Psoas muscle (tissue), 8 donors: ENCODE data around the gene TAP1. TPM values are rescaled to one million over a fixed set of nuclear protein-coding genes. Genes with fewer than 3 reads are reported as not detected.
"Not testable (repeated sequence)": the region's sequence is repeated elsewhere in the genome, so short reads cannot be mapped to it uniquely, and the experiment has no call there.

Experiments
- ATAC-seq, 4 donors: fragments of 200-7000 bp; cut with Tn5 transposase; one replicate each; pipeline ENCODE4 v1.9.1; 2020; ENCODE audit warnings: moderate library complexity in 3 of 4, mild to moderate bottlenecking in 2 of 4
- DNase-seq, 2 donors: peaks; one replicate each; pipeline ENCODE4 v3.0.0-alpha.2; 2020
- H3K27ac ChIP-seq: fragments of 200-600 bp; one replicate; pipeline ENCODE4 v1.8.0; 2022
- H3K27me3 ChIP-seq, 3 donors: fragments of 200-600 bp in 1 of 3; one replicate each; pipeline versions ENCODE4 v1.6.1 to v1.8.0; 2013 to 2022; ENCODE audit warnings: low read length in 2 of 3, mild to moderate bottlenecking in 2 of 3, moderate library complexity in 1 of 3; ENCODE audit not compliant: insufficient read depth in 3 of 3
- H3K36me3 ChIP-seq, 2 donors: fragments of 200-600 bp in 1 of 2; one replicate each; pipeline versions ENCODE4 v1.6.1 to v1.8.0; 2013 to 2022; ENCODE audit warnings: low read depth in 1 of 2, mild to moderate bottlenecking in 1 of 2, moderate library complexity in 1 of 2; ENCODE audit not compliant: insufficient read depth in 1 of 2
- H3K4me1 ChIP-seq: fragments of 200-600 bp; one replicate; pipeline ENCODE4 v1.8.0; 2022
- H3K4me3 ChIP-seq: fragments of 200-600 bp; one replicate; pipeline ENCODE4 v1.8.0; 2022; ENCODE audit warnings: mild to moderate bottlenecking
- H3K9me3 ChIP-seq: fragments of 200-600 bp; one replicate; pipeline ENCODE4 v1.8.0; 2022
- CTCF ChIP-seq: fragments of 200-600 bp; IDR thresholded peaks from one replicate; pipeline ENCODE4 v1.8.0; 2022; ENCODE audit warnings: antibody characterized with exemption
- WGBS, 3 donors: extraction: QIAGEN DNeasy Blood & Tissue Kit; methylation state at CpG; one replicate each; pipeline versions ENCODE4 v1.1.6 to v1.1.7; 2013; 5-methylcytosine and 5-hydroxymethylcytosine counted together
- intact Hi-C, 2 donors: fragments of 100-400 bp; cut with DNase I; formaldehyde crosslinking; loops; one replicate each; pipeline versions ENCODE4 v1.11.0 to v1.14.2; 2022
- polyA plus RNA-seq, 3 donors: library from polyadenylated mRNA; stranded (reverse); fragments of 200-250 nt; gene quantifications; one replicate each; pipeline ENCODE4 v1.2.3, GENCODE V29; 2013
- total RNA-seq, 4 donors: library from RNA; stranded (reverse); fragmentation: NEBNext Ultra II Directional in 2 of 4; extraction: Animal tissue kit (Norgen Biotek cat#: 25700) in 2 of 4; gene quantifications; one replicate each; pipeline versions ENCODE4 v1.2.1 to v1.2.4, GENCODE V29; 2021 to 2023
- donor health status: healthy with polysubstance abuse.
- donor health status: DM: no; HTN: no; CAD: no; lungs with moderate emphysema.
- donor health status: Bipolar disorder and iron deficiency.
- donor health status: healthy.
- donor health status: DM: yes; HTN: yes; CAD: no.
- donor health status: DM: no; HTN: no; CAD: no.
- donor health status: DM: no; HTN: no; CAD: no.
- donor health status: DM: yes; HTN: yes; CAD: no.

TAP1 gene
- total and polyA plus RNA-seq, 7 donors, result 14.1 to 23.5 (median 17.7) TPM

DNA sequence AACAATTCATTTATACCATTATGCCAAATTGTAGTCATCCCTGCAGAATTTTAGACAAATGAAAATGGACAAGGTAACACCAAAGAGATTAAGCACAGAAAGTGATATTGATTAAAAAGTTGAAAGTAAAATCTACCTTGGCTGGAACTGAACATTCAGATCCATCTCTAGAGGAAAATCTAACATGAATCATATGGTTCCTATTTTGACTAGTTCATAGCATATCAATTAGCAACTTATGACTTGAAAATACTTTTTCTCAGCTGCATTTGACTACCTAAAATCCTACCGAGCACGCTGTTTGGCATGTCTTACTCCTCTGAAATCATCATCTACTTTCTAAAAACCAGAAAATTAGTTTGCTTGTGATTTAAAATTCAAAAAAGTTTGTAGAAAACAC, 23.1 kb upstream of the TAP1 start:
- no peak overlapping the region for H3K4me3 ChIP-seq
- H3K36me3 ChIP-seq, result no peaks in the 10 kb centered on the region
- intact Hi-C loops, result loop anchor here in 1 of 2 donors (10.0 kb wide), 1 partner anchor 172 kb away; no protein-coding TSS in a partner anchor
- H3K27me3 ChIP-seq, result peaks cover 0 to 9% (median 0%) of the 10 kb centered on the region in 3 donors
- H3K27ac ChIP-seq, result no peak overlapping the region
- TF ChIP-seq CTCF, result no peak
- H3K4me1 ChIP-seq, result no peaks in the 10 kb centered on the region
- no peak for ATAC-seq
- peaks cover 5% of the 10 kb centered on the region for H3K9me3 ChIP-seq
- 92 to 97% (median 96%) methylated on average over 2 of the region's 2 CpGs for WGBS, 3 donors
- DNase-seq, result no peak

- H3K36me3 ChIP-seq, H3K27ac ChIP-seq, DNase-seq, ATAC-seq, H3K9me3 ChIP-seq, H3K4me1 ChIP-seq, H3K4me3 ChIP-seq: not testable (repeated sequence)
- intact Hi-C loops, result loop anchor here in 1 of 2 donors (10.0 kb wide), 1 partner anchor 169 kb away; no protein-coding TSS in a partner anchor
- peaks cover 0 to 13% (median 0%) of the 10 kb centered on the region in 3 donors for H3K27me3 ChIP-seq
- WGBS, 3 donors, result 0 to 53% (median 31%) methylated on average over 1 of the region's 1 CpG
These were observed 20.4 kb upstream of the TAP1 start for GRCh38 chr6:32873947-32874346.

DNA sequence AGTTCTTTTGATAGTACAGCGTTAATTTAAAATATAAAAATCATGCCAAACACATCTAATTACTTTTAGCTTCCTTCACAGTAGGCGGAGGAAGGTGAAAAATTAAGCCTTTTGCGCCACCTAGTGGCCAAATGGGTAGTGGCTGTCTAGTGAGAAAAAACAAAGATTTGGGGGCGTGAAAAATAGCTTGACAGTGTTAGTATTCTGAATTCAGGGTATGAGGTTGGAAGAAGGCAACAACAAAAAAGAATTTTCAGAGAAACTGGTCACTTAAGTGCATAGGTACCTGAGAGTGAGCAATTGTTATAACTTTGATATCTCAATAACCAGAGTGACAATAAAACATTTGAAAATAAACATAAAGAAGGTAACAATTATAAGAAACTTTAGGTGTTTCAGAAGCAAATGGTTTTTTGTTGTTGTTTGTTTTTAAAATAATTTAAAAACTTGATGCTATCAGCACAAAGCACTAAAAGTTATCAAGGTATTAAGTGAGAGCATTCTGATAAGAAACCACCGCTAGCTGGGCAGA, 14.8 kb upstream of the TAP1 start:
- H3K27me3 ChIP-seq, result peaks cover 0 to 3% (median 0%) of the 10 kb centered on the region in 3 donors
- peak; percentile 61 to 89 (median 74) for ATAC-seq
- peak; percentile 94 for TF ChIP-seq CTCF
- peak; percentile 73 to 81 for DNase-seq
- no peaks in the 10 kb centered on the region for H3K4me1 ChIP-seq
- peaks cover 5% of the 10 kb centered on the region for H3K9me3 ChIP-seq
- intact Hi-C loops, result loop anchor here (1.0 to 5.0 kb wide), 4 partner anchors 30 to 456 kb away; partner anchors contain the start of gene TAP2 (in 1 of the 2)
- no peak overlapping the region for H3K4me3 ChIP-seq
- WGBS, 3 donors, result 14 to 18% (median 16%) methylated on average over 5 of the region's 5 CpGs
- H3K27ac ChIP-seq, result no peak overlapping the region
- no peaks in the 10 kb centered on the region for H3K36me3 ChIP-seq

DNA sequence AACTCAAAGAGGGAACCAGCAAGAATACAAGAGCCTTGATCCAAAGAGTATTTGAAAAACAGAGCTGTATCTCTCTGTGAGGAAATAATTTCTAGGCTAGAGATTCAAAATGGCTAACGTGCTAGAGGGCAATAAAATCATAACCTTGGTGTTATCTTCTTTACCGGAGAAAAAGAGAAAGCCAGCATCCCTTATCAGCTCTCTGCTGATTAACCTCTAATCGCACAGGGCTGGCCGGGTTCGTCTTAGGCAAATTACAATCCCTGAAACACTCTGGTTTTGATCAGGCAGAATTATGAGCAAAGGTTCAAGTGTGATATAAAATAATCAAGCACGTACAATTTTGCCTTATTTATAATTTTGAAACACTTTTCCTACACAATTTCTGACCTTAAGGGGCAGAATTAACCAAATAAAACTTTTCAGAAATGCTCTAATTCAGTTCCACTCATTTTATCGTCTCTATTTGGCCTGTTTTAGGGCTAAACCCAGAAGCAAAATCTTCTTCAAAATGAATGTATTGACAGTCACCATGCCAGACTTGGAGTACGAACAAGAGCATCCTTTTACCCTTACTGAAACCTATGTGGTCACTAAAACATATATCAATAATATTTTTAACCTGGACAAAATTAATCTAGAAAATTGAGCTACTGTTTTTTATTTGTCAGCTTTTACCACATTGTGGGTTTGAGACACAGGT, 14.2 kb upstream of the TAP1 start:
- peaks cover 0 to 3% (median 0%) of the 10 kb centered on the region in 3 donors for H3K27me3 ChIP-seq
- intact Hi-C loops, result loop anchor here (1.0 to 5.0 kb wide), 5 partner anchors 29 to 455 kb away; partner anchors contain the start of gene TAP2 (in 2 of the 2)
- no peaks in the 10 kb centered on the region for H3K4me1 ChIP-seq
- no peak overlapping the region for H3K4me3 ChIP-seq
- WGBS, 3 donors, result 63 to 68% (median 64%) methylated on average over 8 of the region's 8 CpGs
- H3K27ac ChIP-seq, result no peak overlapping the region
- DNase-seq (no peak), ATAC-seq (peak in 2 of 4 donors; percentile 11 to 24)
- no peaks in the 10 kb centered on the region for H3K36me3 ChIP-seq
- H3K9me3 ChIP-seq, result peaks cover 5% of the 10 kb centered on the region
- no peak for TF ChIP-seq CTCF

DNA sequence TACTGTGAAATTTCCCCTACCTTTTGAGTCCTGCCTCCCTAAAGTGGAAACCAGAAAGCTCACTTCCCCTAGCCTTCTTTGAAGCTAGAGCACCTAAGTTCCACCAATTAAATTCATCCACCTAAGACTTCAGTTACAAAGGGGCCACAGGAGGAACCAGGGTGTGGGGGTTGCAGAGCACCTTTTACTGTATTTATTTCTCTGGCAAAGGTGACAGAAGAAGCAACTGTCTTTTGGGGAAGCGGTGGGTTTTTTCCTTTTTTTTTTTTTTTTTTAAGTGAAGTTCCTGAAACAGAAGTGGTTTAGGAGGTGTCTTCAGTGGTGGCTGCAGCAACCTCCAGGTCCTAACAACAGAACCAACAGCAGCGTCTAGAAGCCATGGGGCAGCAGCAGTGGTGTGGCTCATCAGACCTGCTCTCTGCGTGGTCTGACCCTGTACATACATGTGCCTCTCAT, 13.5 kb upstream of the TAP1 start:
- 73 to 81% (median 74%) methylated on average over 3 of the region's 3 CpGs for WGBS, 3 donors
- no peak for ATAC-seq
- H3K4me1 ChIP-seq, result no peaks in the 10 kb centered on the region
- no peak for DNase-seq
- intact Hi-C loops, result loop anchor here (2.0 to 5.0 kb wide), 4 partner anchors 28 to 455 kb away; partner anchors contain the start of gene TAP2 (in 1 of the 2)
- H3K4me3 ChIP-seq, result no peak overlapping the region
- H3K27ac ChIP-seq, result no peak overlapping the region
- no peak for TF ChIP-seq CTCF
- H3K9me3 ChIP-seq, result peaks cover 1% of the 10 kb centered on the region
- H3K36me3 ChIP-seq, result no peaks in the 10 kb centered on the region
- H3K27me3 ChIP-seq, result peaks cover 0 to 3% (median 0%) of the 10 kb centered on the region in 3 donors
